HEK293T (cell line): ENCODE measurements around the gene TGM4.
"Not testable (repeated sequence)": the region's sequence is repeated elsewhere in the genome, so short reads cannot be mapped to it uniquely, and the experiment has no call there.

ENCODE experiments used
- CTCF ChIA-PET: fragments of 350-600 bp; formaldehyde crosslinking; extraction: SDS; loops from one replicate; lab custom pipeline; 2021; ENCODE audit warnings: antibody characterized with exemption, inconsistent platforms; lab: Yijun Ruan, JAX
- POLR2A ChIA-PET: fragments of 350-600 bp; formaldehyde crosslinking; extraction: SDS; loops from one replicate; lab custom pipeline; 2020; ENCODE audit warnings: antibody characterized with exemption, inconsistent platforms; lab: Yijun Ruan, JAX
- DNase-seq: peaks from one replicate; pipeline ENCODE4 v3.0.0; 2012; ENCODE audit warnings: mixed read lengths; ENCODE audit errors: extremely low spot score
- ARNT ChIP-seq: fragments of 450-650 bp; IDR thresholded peaks from 2 replicates; pipeline ENCODE4 v1.6.1; 2017; ENCODE audit warnings: mild to moderate bottlenecking
- BHLHE40 ChIP-seq: fragments of 450-650 bp; IDR thresholded peaks from 2 replicates; pipeline ENCODE4 v1.6.1; 2016; ENCODE audit warnings: mild to moderate bottlenecking, moderate library complexity, borderline replicate concordance
- CTBP1 ChIP-seq: fragments of 450-650 bp; IDR thresholded peaks from 2 replicates; pipeline ENCODE4 v1.6.1; 2016; ENCODE audit warnings: borderline replicate concordance
- ELF4 ChIP-seq: fragments of 450-650 bp; IDR thresholded peaks from 2 replicates; pipeline ENCODE4 v1.6.1; 2017; ENCODE audit warnings: antibody characterized with exemption
- FOXA1 ChIP-seq: fragments of 450-650 bp; IDR thresholded peaks from 2 replicates; pipeline ENCODE4 v1.6.1; 2016; ENCODE audit warnings: mild to moderate bottlenecking
- FOXK2 ChIP-seq: fragments of 450-650 bp; IDR thresholded peaks from 2 replicates; pipeline ENCODE4 v1.6.1; 2016; ENCODE audit warnings: mild to moderate bottlenecking
- FOXM1 ChIP-seq: fragments of 450-650 bp; IDR thresholded peaks from 2 replicates; pipeline ENCODE4 v1.6.1; 2017; ENCODE audit warnings: mild to moderate bottlenecking, borderline replicate concordance
- HDGF ChIP-seq: fragments of 450-650 bp; IDR thresholded peaks from 2 replicates; pipeline ENCODE4 v1.6.1; 2017; ENCODE audit warnings: antibody characterized with exemption, borderline replicate concordance
- L3MBTL2 ChIP-seq: fragments of 450-650 bp; conservative IDR thresholded peaks from 2 replicates; pipeline ENCODE4 v1.6.1; 2016; ENCODE audit warnings: mild to moderate bottlenecking
- LEF1 ChIP-seq: fragments of 450-650 bp; IDR thresholded peaks from 2 replicates; pipeline ENCODE4 v1.6.1; 2017; ENCODE audit warnings: mild to moderate bottlenecking, borderline replicate concordance
- NFRKB ChIP-seq: fragments of 450-650 bp; IDR thresholded peaks from 2 replicates; pipeline ENCODE4 v1.6.1; 2016; ENCODE audit warnings: mild to moderate bottlenecking, moderate library complexity
- PKNOX1 ChIP-seq: fragments of 450-650 bp; IDR thresholded peaks from 2 replicates; pipeline ENCODE4 v1.6.1; 2016
- SP1 ChIP-seq: fragments of 450-650 bp; IDR thresholded peaks from 2 replicates; pipeline ENCODE4 v1.6.1; 2017
- SUZ12 ChIP-seq: fragments of 450-650 bp; IDR thresholded peaks from 2 replicates; pipeline ENCODE4 v1.6.1; 2016; ENCODE audit warnings: mild to moderate bottlenecking
- TARDBP ChIP-seq: fragments of 450-650 bp; IDR thresholded peaks from 2 replicates; pipeline ENCODE4 v1.6.1; 2016
- ZNF384 ChIP-seq: fragments of 450-650 bp; IDR thresholded peaks from 2 replicates; pipeline ENCODE4 v1.6.1; 2016

TGM4 gene

DNA sequence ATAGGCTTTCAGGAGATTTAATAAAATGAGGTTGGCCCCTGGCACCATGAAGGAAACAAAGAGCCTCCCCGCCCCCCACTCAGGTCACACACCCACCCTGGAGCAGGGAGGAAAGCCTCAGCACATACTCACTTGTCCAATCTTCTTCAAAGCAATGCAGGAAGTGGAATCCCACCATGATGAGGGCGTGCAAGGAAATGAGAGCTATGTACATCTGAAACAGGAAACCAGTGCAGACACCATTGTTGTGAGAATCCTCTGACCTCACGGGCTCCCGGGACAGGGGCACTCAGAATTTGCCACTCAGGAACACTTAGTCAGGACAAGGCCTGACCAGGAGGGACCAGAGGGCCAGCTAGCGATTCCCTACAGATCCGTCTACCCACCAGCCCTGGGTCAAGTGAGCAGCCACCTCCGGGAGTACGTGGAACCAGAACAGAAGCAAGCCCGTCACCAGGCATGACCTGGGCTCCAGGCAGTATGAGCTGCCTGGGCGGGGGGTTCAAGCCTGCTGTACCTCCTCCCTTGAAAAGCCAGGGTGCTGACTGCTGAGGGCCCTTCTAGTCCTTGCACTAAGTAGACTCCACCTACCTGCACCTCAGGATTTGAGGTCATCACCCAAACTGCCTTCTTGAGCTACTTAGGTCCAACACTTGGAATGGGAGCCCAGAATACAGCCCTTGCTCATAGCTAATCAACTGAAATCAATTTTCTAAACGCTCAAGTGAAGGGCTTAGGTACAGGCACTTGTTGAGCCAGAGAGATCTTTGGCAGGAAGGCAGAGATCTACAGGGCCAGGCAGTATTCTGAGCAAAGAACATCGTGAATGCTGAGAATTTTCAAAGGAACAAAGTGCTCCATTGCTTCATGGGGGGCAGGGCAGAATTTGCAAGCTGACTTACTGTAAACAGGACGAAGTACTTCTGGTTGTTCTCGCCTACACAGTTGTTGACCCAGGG, 58.9 kb downstream of the TGM4 start:
- no peak for DNase-seq
- TF ChIP-seq ARNT = no peak
- ChIA-PET CTCF (no interaction called here), POLR2A (no interaction called here)

DNA sequence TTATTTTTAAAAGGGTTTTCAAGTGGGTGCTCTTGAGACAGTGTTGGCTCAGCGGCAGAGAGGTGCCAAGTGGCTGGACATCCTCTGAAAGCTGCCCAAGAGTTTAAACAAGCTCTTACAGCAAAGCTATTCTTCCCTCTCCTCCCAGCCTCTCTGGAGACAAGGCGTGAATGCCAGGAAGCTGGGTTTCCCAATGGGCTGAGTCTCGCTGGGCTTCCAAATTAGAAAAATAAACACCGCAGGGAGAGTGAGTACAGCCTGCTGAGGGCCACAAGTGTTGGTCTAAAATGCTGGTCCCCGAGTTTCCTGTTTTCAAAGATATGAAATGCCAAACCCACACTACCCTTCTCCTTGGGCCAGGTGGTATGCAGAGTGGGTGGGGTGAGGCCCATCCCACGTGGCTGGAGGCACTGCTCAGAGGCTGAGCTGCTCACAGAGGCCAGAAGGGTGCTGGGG, 65.2 kb downstream of the TGM4 start:
- no peak for TF ChIP-seq FOXM1
- no peak for TF ChIP-seq FOXA1
- no peak for TF ChIP-seq CTBP1
- TF ChIP-seq ARNT = no peak
- TF ChIP-seq SUZ12 = no peak
- POLR2A ChIA-PET = no interaction called here
- CTCF ChIA-PET = no interaction called here
- DNase-seq = no peak

DNA sequence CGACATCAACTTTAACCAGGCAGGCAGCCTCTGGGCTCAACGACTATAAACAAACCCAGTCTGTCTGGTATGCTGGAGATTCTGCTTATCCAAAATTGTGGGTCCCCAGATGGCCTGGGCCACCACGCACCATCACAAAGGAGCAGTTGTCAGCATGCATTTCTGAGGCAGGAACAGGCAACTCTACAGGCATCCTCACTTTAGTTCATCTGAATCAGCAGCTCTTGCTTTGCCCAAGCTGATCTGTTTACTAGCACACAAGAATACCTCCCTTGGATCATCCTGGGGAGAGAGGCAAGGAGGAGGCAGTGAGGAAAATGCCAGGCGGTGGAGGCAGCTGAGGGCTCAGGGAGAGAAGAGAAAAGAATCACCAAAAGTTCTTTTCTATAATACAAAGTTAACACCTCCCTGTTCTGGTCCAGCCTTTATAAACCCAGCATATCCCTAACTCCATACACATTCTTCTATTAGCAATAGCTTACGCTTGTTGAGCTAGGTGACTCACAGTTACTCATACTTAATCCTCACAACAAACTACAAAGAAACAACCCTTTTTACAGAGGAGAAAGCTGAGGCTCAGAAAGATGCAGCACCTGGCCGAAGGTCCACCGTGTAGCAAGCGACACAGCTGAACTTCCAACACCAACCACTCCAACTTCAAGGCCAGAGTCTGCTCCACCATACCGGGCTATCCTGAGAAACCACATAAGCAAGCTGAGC, 68.0 kb downstream of the TGM4 start:
- CTCF ChIA-PET = no interaction called here
- TF ChIP-seq L3MBTL2 (no peak), ARNT (no peak), SUZ12 (no peak), ZNF384 (no peak)
- DNase-seq = no peak
- POLR2A ChIA-PET = no interaction called here

- POLR2A ChIA-PET = no interaction called here
- no peak for DNase-seq
- no peak for TF ChIP-seq PKNOX1
- TF ChIP-seq FOXA1 = no peak
- TF ChIP-seq ELF4 = no peak
- no peak for TF ChIP-seq LEF1
- no peak for TF ChIP-seq FOXM1
- no peak for TF ChIP-seq ARNT
- no peak for TF ChIP-seq FOXK2
- no peak for TF ChIP-seq L3MBTL2
- TF ChIP-seq HDGF = no peak
- TF ChIP-seq TARDBP = no peak
- TF ChIP-seq ZNF384 = no peak
- no peak for TF ChIP-seq SUZ12
- TF ChIP-seq BHLHE40 = no peak
- TF ChIP-seq NFRKB = no peak
- TF ChIP-seq CTBP1 = no peak
- TF ChIP-seq SP1 = no peak
- CTCF ChIA-PET = no interaction called here
Measured at GRCh38 chr3:44948239-44948638, 73.8 kb downstream of the TGM4 start.

GRCh38 chr3:44949770-44950169, 75.4 kb downstream of the TGM4 start:
- DNase-seq, CTCF ChIA-PET, POLR2A ChIA-PET: not testable (repeated sequence)

DNA sequence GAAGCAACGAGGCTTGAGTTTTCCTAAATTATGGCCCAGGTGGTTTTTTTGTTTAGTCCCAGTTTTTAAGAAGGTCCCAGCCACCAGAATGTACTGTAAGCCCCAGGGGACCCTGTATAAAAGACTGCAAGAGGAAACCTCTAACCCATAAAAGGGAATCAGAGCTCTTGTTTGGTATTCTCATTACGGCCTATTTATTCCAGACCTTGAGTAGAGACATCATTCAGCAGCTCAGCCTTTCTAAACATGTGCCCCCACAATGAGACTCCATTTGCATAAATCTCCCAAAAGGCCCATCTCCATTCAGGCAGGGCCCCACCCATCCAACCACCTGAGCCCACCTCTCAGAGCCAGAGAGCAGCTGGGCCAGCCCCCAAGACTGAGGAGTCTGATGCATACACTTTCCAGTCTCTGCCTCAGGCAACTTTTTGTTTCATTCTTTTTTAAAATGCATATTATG, 75.9 kb downstream of the TGM4 start:
- ChIA-PET CTCF (no interaction called here), POLR2A (no interaction called here)
- DNase-seq = no peak
- TF ChIP-seq ARNT (no peak), FOXM1 (no peak), L3MBTL2 (no peak), LEF1 (no peak), TARDBP (no peak), BHLHE40 (no peak), SUZ12 (no peak), CTBP1 (no peak), PKNOX1 (no peak), SP1 (no peak)

- DNase-seq = no peak
- TF ChIP-seq NFRKB (no peak), ARNT (no peak), LEF1 (no peak), L3MBTL2 (no peak), ZNF384 (no peak), BHLHE40 (no peak)
- ChIA-PET POLR2A (no interaction called here), CTCF (no interaction called here)
Measured at GRCh38 chr3:44952689-44953088, 78.3 kb downstream of the TGM4 start.
